B cell (primary cell): ENCODE measurements around the gene CHST13.

Experiments
- CTCF ChIP-seq: fragments of 200-600 bp; IDR thresholded peaks from one replicate; pipeline ENCODE4 v1.8.0; 2022; ENCODE audit warnings: antibody characterized with exemption, mild to moderate bottlenecking
- EZH2 ChIP-seq: IDR thresholded peaks from 2 replicates; pipeline ENCODE4 v1.6.1; 2012; ENCODE audit warnings: borderline replicate concordance, low read depth, mild to moderate bottlenecking, moderate library complexity, low read length; ENCODE audit not compliant: insufficient read depth, poor library complexity, severe bottlenecking

- no peak for TF ChIP-seq CTCF
- TF ChIP-seq EZH2 = no peak
Measured at GRCh38 chr3:126517291-126517951, 6.5 kb upstream of the CHST13 start, which contains the start of gene UROC1.
